HepG2 (cell line): ENCODE results near the gene SUSD4. TPM values are rescaled to one million over a fixed set of nuclear protein-coding genes. Genes with fewer than 3 reads are reported as not detected.

Experiments used
- ATAC-seq: fragments of 200-7000 bp; cut with Tn5 transposase; 3 replicates; pipeline ENCODE4 v1.9.1; 2020; ENCODE audit warnings: mild to moderate bottlenecking, moderate library complexity
- BruUV-seq: library from RNA; stranded (reverse); fragments of 400-500 nt; replicated peaks from 2 replicates; lab custom pipeline; 2021; lab: Mats Ljungman, UMichigan
- CTCF ChIA-PET: fragments of 300-600 bp; formaldehyde crosslinking; extraction: SDS; loops from one replicate; lab custom pipeline; 2021; ENCODE audit warnings: low total read pairs, inconsistent platforms, low intra/inter-chr PET ratio; lab: Yijun Ruan, JAX
- POLR2A ChIA-PET: fragments of 350-600 bp; sonication (Branson Sonifier 250); formaldehyde crosslinking; loops from one replicate; lab custom pipeline; 2020; ENCODE audit warnings: antibody characterized with exemption, inconsistent platforms; lab: Yijun Ruan, JAX
- DNase-seq: peaks from one replicate; pipeline ENCODE4 v3.0.0-alpha.2; 2015; ENCODE audit warnings: low spot score
- FAIRE-seq: peaks from 3 replicates; lab custom pipeline; 2011; peaks lifted over from hg19 to GRCh38; lab: Jason Lieb, UNC
- H2AFZ ChIP-seq: one replicate; pipeline ENCODE4 v1.6.1; 2011; ENCODE audit warnings: low read length, inconsistent platforms
- H3K27ac ChIP-seq: fragments of 300-600 bp; 3 replicates; pipeline ENCODE4 v1.8.0; 2011; ENCODE audit warnings: mixed run types, mild to moderate bottlenecking, mixed read lengths, low read length, inconsistent platforms; ENCODE audit not compliant: insufficient read depth; ENCODE audit errors: extremely low read length
- H3K27me3 ChIP-seq, 2 experiments: fragments of 200-600 bp in 1 of 2; 2 replicates in 1 of 2; 3 replicates in 1 of 2; pipeline versions ENCODE4 v1.6.0 to v1.8.0; 2011; ENCODE audit warnings: low read length in 2 of 2, mild to moderate bottlenecking in 2 of 2, moderate library complexity in 2 of 2, inconsistent platforms in 1 of 2; ENCODE audit not compliant: insufficient read depth in 2 of 2, control insufficient read depth in 1 of 2
- H3K36me3 ChIP-seq, 2 experiments: fragments of 200-600 bp in 1 of 2; replicated peaks in 1 of 2; 2 replicates in 1 of 2; 3 replicates in 1 of 2; pipeline versions ENCODE4 v1.5.1 to v1.8.0; 2011; ENCODE audit warnings: low read length in 2 of 2, inconsistent platforms in 1 of 2; ENCODE audit not compliant: insufficient read depth in 2 of 2, control insufficient read depth in 1 of 2
- H3K4me1 ChIP-seq: 2 replicates; pipeline ENCODE4 v1.5.1; 2012; ENCODE audit warnings: low read length, inconsistent platforms; ENCODE audit not compliant: insufficient read depth
- H3K4me2 ChIP-seq: 2 replicates; pipeline ENCODE4 v1.6.0; 2011; ENCODE audit warnings: low read depth, low read length, inconsistent platforms
- H3K4me3 ChIP-seq, 3 experiments: fragments of 200-600 bp in 1 of 3; sonication (generic), shearing (Covaris generic) in 1 of 3; replicated peaks in 1 of 3; 2 replicates each; pipeline ENCODE4 v1.5.1; 2011 to 2016; ENCODE audit warnings: low read length in 3 of 3, inconsistent platforms in 2 of 3, low read depth in 2 of 3, mild to moderate bottlenecking in 2 of 3, control low read depth in 1 of 3, mixed read lengths in 1 of 3; ENCODE audit not compliant: insufficient read depth in 1 of 3
- H3K79me2 ChIP-seq: one replicate; pipeline ENCODE4 v1.6.1; 2011; ENCODE audit warnings: low read length, inconsistent platforms; ENCODE audit not compliant: insufficient read depth
- H3K9ac ChIP-seq: 2 replicates; pipeline ENCODE4 v1.6.0; 2011; ENCODE audit warnings: mild to moderate bottlenecking, low read depth, low read length, inconsistent platforms; ENCODE audit not compliant: insufficient read depth
- H3K9me3 ChIP-seq: 2 replicates; pipeline ENCODE4 v1.5.1; 2012; ENCODE audit warnings: mild to moderate bottlenecking, low read length
- H4K20me1 ChIP-seq: 2 replicates; pipeline ENCODE4 v1.6.0; 2011; ENCODE audit warnings: inconsistent platforms, mild to moderate bottlenecking, low read length, moderate library complexity; ENCODE audit not compliant: insufficient read depth
- ATF2 ChIP-seq: sonication (generic); formaldehyde crosslinking; IDR thresholded peaks from 2 replicates; pipeline ENCODE4 v1.4.0; 2020; ENCODE audit warnings: missing genetic modification reagents
- CAMTA2 ChIP-seq: sonication (generic); formaldehyde crosslinking; IDR thresholded peaks from 2 replicates; pipeline ENCODE4 v1.4.0; 2020; ENCODE audit warnings: mild to moderate bottlenecking, missing genetic modification reagents, borderline replicate concordance
- CBX2 ChIP-seq, 2 experiments: fragments of 200-600 bp in 1 of 2; sonication (generic); formaldehyde crosslinking in 1 of 2; IDR thresholded peaks; 2 replicates each; pipeline versions ENCODE4 v1.7.0 to v1.8.1; 2018 to 2022; ENCODE audit warnings: low read depth in 2 of 2, low read length in 1 of 2, mild to moderate bottlenecking in 1 of 2, missing genetic modification reagents in 1 of 2
- CCAR2 ChIP-seq: fragments of 200-400 bp; formaldehyde crosslinking; optimal IDR thresholded peaks from 2 replicates; pipeline ENCODE3; 2018; ENCODE audit warnings: low read depth, mild to moderate bottlenecking, low read length, moderate library complexity
- FOSL1 ChIP-seq: sonication (generic); formaldehyde crosslinking; IDR thresholded peaks from 2 replicates; pipeline ENCODE4 v1.9.0; 2021; ENCODE audit warnings: missing genetic modification reagents, borderline replicate concordance
- GZF1 ChIP-seq: sonication (generic); formaldehyde crosslinking; IDR thresholded peaks from 2 replicates; pipeline ENCODE4 v1.5.1; 2020; ENCODE audit warnings: mild to moderate bottlenecking, missing genetic modification reagents
- MTA3 ChIP-seq: sonication (generic); formaldehyde crosslinking; IDR thresholded peaks from 2 replicates; pipeline ENCODE4 v1.4.0; 2020; ENCODE audit warnings: missing genetic modification reagents
- PLSCR1 ChIP-seq: sonication (generic); formaldehyde crosslinking; IDR thresholded peaks from 2 replicates; pipeline ENCODE4 v1.5.0; 2020; ENCODE audit warnings: missing genetic modification reagents, mild to moderate bottlenecking, borderline replicate concordance
- RFXAP ChIP-seq: sonication (generic); formaldehyde crosslinking; IDR thresholded peaks from 2 replicates; pipeline ENCODE4 v1.4.0; 2020; ENCODE audit warnings: missing genetic modification reagents, borderline replicate concordance
- SALL1 ChIP-seq: sonication (generic); formaldehyde crosslinking; IDR thresholded peaks from 2 replicates; pipeline ENCODE4 v1.8.0; 2022; ENCODE audit warnings: mild to moderate bottlenecking, missing genetic modification reagents
- TOPORS ChIP-seq: sonication (generic); formaldehyde crosslinking; IDR thresholded peaks from 2 replicates; pipeline ENCODE4 v1.8.0; 2023; ENCODE audit warnings: mild to moderate bottlenecking, missing genetic modification reagents
- ZBTB34 ChIP-seq: sonication (generic); formaldehyde crosslinking; IDR thresholded peaks from 2 replicates; pipeline ENCODE4 v1.8.0; 2022; ENCODE audit warnings: mild to moderate bottlenecking, missing genetic modification reagents
- WGBS: methylation state at CpG from one replicate; pipeline ENCODE4 v1.1.6; 2017; ENCODE audit warnings: low lambda C conversion rate; 5-methylcytosine and 5-hydroxymethylcytosine counted together
- in situ Hi-C: cut with HindIII; loops from 2 replicates; pipeline ENCODE4 v1.10.0; 2017; ENCODE audit warnings: low pct_unique_long_range_greater_than_20kb; ENCODE audit not compliant: extremely low pct_ligation_motif_present
- intact Hi-C: fragments of 100-400 bp; cut with micrococcal nuclease; formaldehyde crosslinking; loops from one replicate; pipeline ENCODE4 v1.10.0; 2022; ENCODE audit not compliant: unreplicated experiment
- polyA plus RNA-seq, 8 experiments: library from polyadenylated mRNA; depleted of rRNA in 3 of 8; stranded (reverse) in 7 of 8; unstranded in 1 of 8; fragments of >200 nt; fragmentation: Illumina TruSeq in 4 of 8; extraction: Trizol in 4 of 8; gene quantifications; 2 replicates each; pipeline versions ENCODE4 v1.2.1 to v1.2.3, GENCODE V29; 2011 to 2016; ENCODE audit warnings: low read depth in 4 of 8, missing spikeins in 1 of 8, mixed read lengths in 1 of 8; ENCODE audit not compliant: insufficient read depth in 1 of 8
- total RNA-seq, 5 experiments: library from RNA; depleted of rRNA; stranded (reverse); fragments of >200 nt; fragmentation: Illumina TruSeq; extraction: Trizol; gene quantifications; 2 replicates each; pipeline ENCODE4 v1.2.3, GENCODE V29; 2016; ENCODE audit warnings: low read depth in 1 of 5
- TF ChIP-seq, protein P1 (sequence below): sonication (generic); formaldehyde crosslinking; IDR thresholded peaks from 2 replicates; pipeline ENCODE4 v1.4.0; 2020; ENCODE audit warnings: mild to moderate bottlenecking, missing genetic modification reagents, borderline replicate concordance

Gene SUSD4
- total and polyA plus RNA-seq, 2 of the 13 experiments (the other 11 are each of a cell fraction or from before 2014, with no cell fraction given): not detected

- H2AFZ ChIP-seq: no peak overlapping the region
- ATAC-seq: no peak
- H3K27me3 ChIP-seq: peaks cover 1 to 8% of the 10 kb centered on the region in 2 experiments; a peak in 3 of 5 replicates
- no peak overlapping the region for H3K27ac ChIP-seq
- no peaks in the 10 kb centered on the region for H3K79me2 ChIP-seq
- DNase-seq: no peak
- no peak overlapping the region for H3K4me3 ChIP-seq
- in situ Hi-C loops: no loop called here
- H3K4me2 ChIP-seq: no peak overlapping the region
- TF ChIP-seq FOSL1 (CRISPR knock-in tag): no peak
- no peak for TF ChIP-seq CBX2 (IDR thresholded peaks at IDR 0.05; ENCODE audit: low read depth, low read length)
- no peak for TF ChIP-seq CBX2 (CRISPR knock-in tag; IDR thresholded peaks at IDR 0.05; ENCODE audit: low read depth)
- TF ChIP-seq TOPORS (CRISPR knock-in tag): no peak
- TF ChIP-seq PLSCR1 (CRISPR knock-in tag): no peak
- no peak overlapping the region for H3K9ac ChIP-seq
- CTCF ChIA-PET: no interaction called here
- no peaks in the 10 kb centered on the region for H3K9me3 ChIP-seq
- no peaks in the 10 kb centered on the region for H4K20me1 ChIP-seq
- FAIRE-seq: no peak
- no peaks in the 10 kb centered on the region for H3K4me1 ChIP-seq
- intact Hi-C loops: no loop called here
- no peaks in the 10 kb centered on the region for H3K36me3 ChIP-seq
- POLR2A ChIA-PET: no interaction called here
- BruUV-seq: no TSS peak
Observed at GRCh38 chr1:223390618-223391017, 26.6 kb upstream of the SUSD4 start.

- 0% methylated on average over 2 of the region's 2 CpGs for WGBS
- in situ Hi-C loops: no loop called here
- no TSS peak for BruUV-seq
- TF ChIP-seq ZBTB34: no peak
- TF ChIP-seq RFXAP (CRISPR knock-in tag): no peak
- no peak for TF ChIP-seq CAMTA2
- TF ChIP-seq, protein P1, sequence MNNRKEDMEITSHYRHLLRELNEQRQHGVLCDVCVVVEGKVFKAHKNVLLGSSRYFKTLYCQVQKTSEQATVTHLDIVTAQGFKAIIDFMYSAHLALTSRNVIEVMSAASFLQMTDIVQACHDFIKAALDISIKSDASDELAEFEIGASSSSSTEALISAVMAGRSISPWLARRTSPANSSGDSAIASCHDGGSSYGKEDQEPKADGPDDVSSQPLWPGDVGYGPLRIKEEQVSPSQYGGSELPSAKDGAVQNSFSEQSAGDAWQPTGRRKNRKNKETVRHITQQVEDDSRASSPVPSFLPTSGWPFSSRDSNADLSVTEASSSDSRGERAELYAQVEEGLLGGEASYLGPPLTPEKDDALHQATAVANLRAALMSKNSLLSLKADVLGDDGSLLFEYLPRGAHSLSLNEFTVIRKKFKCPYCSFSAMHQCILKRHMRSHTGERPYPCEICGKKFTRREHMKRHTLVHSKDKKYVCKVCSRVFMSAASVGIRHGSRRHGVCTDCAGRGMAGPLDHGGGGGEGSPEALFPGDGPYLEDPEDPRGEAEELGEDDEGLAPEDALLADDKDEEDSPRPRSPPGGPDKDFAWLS (CRISPR knock-in tag): no peak
- no peak for TF ChIP-seq SALL1
- TF ChIP-seq MTA3 (CRISPR knock-in tag): no peak
- no peak for TF ChIP-seq ATF2 (CRISPR knock-in tag)
- TF ChIP-seq GZF1 (CRISPR knock-in tag): no peak
- no peak for TF ChIP-seq CCAR2
Observed at GRCh38 chr1:223386013-223386412, 22.0 kb upstream of the SUSD4 start.

More at GRCh38 chr1:223386013-223386412, 22.0 kb upstream of the SUSD4 start:
- Histone ChIP-seq H2AFZ (no peak overlapping the region), H3K4me3 (no peak overlapping the region), H3K9me3 (no peaks in the 10 kb centered on the region), H3K4me2 (no peak overlapping the region), H3K79me2 (no peaks in the 10 kb centered on the region), H3K4me1 (no peaks in the 10 kb centered on the region), H4K20me1 (no peaks in the 10 kb centered on the region), H3K27ac (no peak overlapping the region), H3K9ac (no peak overlapping the region), H3K27me3 (peaks cover 0 to 8% of the 10 kb centered on the region in 2 experiments; a peak in 2 of 5 replicates), H3K36me3 (no peaks in the 10 kb centered on the region)
- intact Hi-C loops: no loop called here
- ATAC-seq (no peak), DNase-seq (no peak), FAIRE-seq (no peak)
- ChIA-PET POLR2A (no interaction called here), CTCF (no interaction called here)
